Tibial artery (tissue), 4 donors: ENCODE data around the gene TIAM1.

ENCODE experiments used
- DNase-seq, 2 donors: peaks; one replicate each; pipeline ENCODE4 v3.0.0-alpha.2; 2019
- H3K27ac ChIP-seq, 2 donors: fragments of 200-600 bp; sonication (generic) in 1 of 2; 1 replicate in 1 of 2; 2 replicates in 1 of 2; pipeline ENCODE4 v1.5.1; 2018 to 2019; ENCODE audit warnings: mild to moderate bottlenecking in 1 of 2
- H3K27me3 ChIP-seq, 2 donors: fragments of 200-600 bp; sonication (generic) in 1 of 2; one replicate each; pipeline versions ENCODE4 v1.5.1 to v1.6.0; 2016 to 2019
- H3K36me3 ChIP-seq, 3 donors: fragments of 200-600 bp; sonication (generic) in 2 of 3; one replicate each; pipeline ENCODE4 v1.5.1; 2016 to 2019; ENCODE audit warnings: mild to moderate bottlenecking in 2 of 3
- H3K4me1 ChIP-seq, 4 donors: fragments of 200-600 bp; sonication (generic) in 2 of 4; 1 replicate in 3 of 4; 2 replicates in 1 of 4; pipeline ENCODE4 v1.5.1; 2016 to 2019
- H3K4me3 ChIP-seq, 2 donors: fragments of 200-600 bp; sonication (generic) in 1 of 2; 1 replicate in 1 of 2; 2 replicates in 1 of 2; pipeline ENCODE4 v1.5.1; 2018 to 2019; ENCODE audit warnings: mild to moderate bottlenecking in 2 of 2
- H3K9me3 ChIP-seq, 3 donors: fragments of 200-600 bp; sonication (generic) in 1 of 3; one replicate each; pipeline ENCODE4 v1.5.1; 2016 to 2019
- CTCF ChIP-seq, 2 experiments: fragments of 200-600 bp in 1 of 2; fragments of 450-650 bp in 1 of 2; IDR thresholded peaks; one replicate each; pipeline ENCODE4 v1.5.1; 2017 to 2019; ENCODE audit warnings: antibody characterized with exemption in 2 of 2, mild to moderate bottlenecking in 1 of 2, moderate library complexity in 1 of 2
- intact Hi-C: fragments of 100-400 bp; cut with DNase I; formaldehyde crosslinking; loops from one replicate; pipeline ENCODE4 v1.15.0; 2023; ENCODE audit warnings: low total_unique reads

Gene TIAM1

GRCh38 chr21:31243611-31244010 lies 100.5 kb downstream of the TIAM1 start:
- H3K36me3 ChIP-seq, result peaks cover 0 to 7% (median 7%) of the 10 kb centered on the region in 3 donors
- no peak for DNase-seq
- intact Hi-C loops, result no loop called here
- H3K27ac ChIP-seq, result no peak overlapping the region
- no peaks in the 10 kb centered on the region for H3K27me3 ChIP-seq
- no peaks in the 10 kb centered on the region for H3K4me1 ChIP-seq
- TF ChIP-seq CTCF (IDR thresholded peaks at IDR 0.05), result no peak
- no peak overlapping the region for H3K4me3 ChIP-seq
- peaks cover 0 to 11% (median 6%) of the 10 kb centered on the region in 3 donors for H3K9me3 ChIP-seq

GRCh38 chr21:31236528-31236927 lies 107.5 kb downstream of the TIAM1 start:
- intact Hi-C loops, result no loop called here

GRCh38 chr21:31235671-31236450 lies 108.2 kb downstream of the TIAM1 start:
- H3K27me3 ChIP-seq, result no peaks in the 10 kb centered on the region
- no peak for DNase-seq
- peaks cover 0 to 5% (median 5%) of the 10 kb centered on the region in 3 donors for H3K36me3 ChIP-seq
- no peak overlapping the region for H3K27ac ChIP-seq
- H3K4me3 ChIP-seq, result no peak overlapping the region
- intact Hi-C loops, result no loop called here
- H3K4me1 ChIP-seq, result no peaks in the 10 kb centered on the region
- no peaks in the 10 kb centered on the region for H3K9me3 ChIP-seq
- TF ChIP-seq CTCF (IDR thresholded peaks at IDR 0.05), result no peak

More at GRCh38 chr21:31236528-31236927, 107.5 kb downstream of the TIAM1 start:
- H3K36me3 ChIP-seq, result peaks cover 0 to 7% (median 7%) of the 10 kb centered on the region in 3 donors
- no peaks in the 10 kb centered on the region for H3K27me3 ChIP-seq
- no peak overlapping the region for H3K27ac ChIP-seq
- H3K4me3 ChIP-seq, result no peak overlapping the region
- no peaks in the 10 kb centered on the region for H3K9me3 ChIP-seq
- no peaks in the 10 kb centered on the region for H3K4me1 ChIP-seq
- TF ChIP-seq CTCF (IDR thresholded peaks at IDR 0.05), result no peak
- DNase-seq, result no peak

- Histone ChIP-seq H3K27ac (no peak overlapping the region), H3K4me3 (no peak overlapping the region), H3K27me3 (no peaks in the 10 kb centered on the region), H3K36me3 (no peaks in the 10 kb centered on the region), H3K4me1 (no peaks in the 10 kb centered on the region), H3K9me3 (no peaks in the 10 kb centered on the region)
- DNase-seq, result no peak
- no peak for TF ChIP-seq CTCF (IDR thresholded peaks at IDR 0.05)
- intact Hi-C loops, result no loop called here
These were observed 109.1 kb downstream of the TIAM1 start for GRCh38 chr21:31234936-31235335.

- intact Hi-C loops, result no loop called here
These were observed 110.3 kb downstream of the TIAM1 start for GRCh38 chr21:31233711-31234110.

More at GRCh38 chr21:31233711-31234110, 110.3 kb downstream of the TIAM1 start:
- H3K4me3 ChIP-seq, result no peak overlapping the region
- H3K4me1 ChIP-seq, result no peaks in the 10 kb centered on the region
- no peak for TF ChIP-seq CTCF (IDR thresholded peaks at IDR 0.05)
- H3K36me3 ChIP-seq, result no peaks in the 10 kb centered on the region
- H3K9me3 ChIP-seq, result no peaks in the 10 kb centered on the region
- H3K27me3 ChIP-seq, result no peaks in the 10 kb centered on the region
- no peak overlapping the region for H3K27ac ChIP-seq
- no peak for DNase-seq
